ENCODE results near the gene MAN1A1.

The MAN1A1 gene

GRCh38 chr6:119355157-119355556 is 5.6 kb upstream of the MAN1A1 start:
- no peak for DNase-seq (ENCODE audit: low spot score)
- Histone ChIP-seq H4K91ac (ENCODE audit: low read depth, low read length, poor library complexity) (no peak overlapping the region), H2AK5ac (ENCODE audit: low read depth, low read length) (no peak overlapping the region), H2BK12ac (ENCODE audit: low read length) (no peak overlapping the region), H3K79me1 (ENCODE audit: low read depth, low read length) (no peaks in the 10 kb centered on the region), H3K9ac (ENCODE audit: low read depth, low read length, poor library complexity) (no peak overlapping the region), H3K4me3 (ENCODE audit: low read length in 2 of 2) (no peak overlapping the region), H3K4me1 (ENCODE audit: control insufficient read depth in 2 of 2, insufficient read depth in 1 of 2, low read depth in 1 of 2, low read length in 2 of 2) (peaks cover 2 to 9% of the 10 kb centered on the region in 2 donors), H3K18ac (ENCODE audit: low read length) (no peak overlapping the region), H4K8ac (ENCODE audit: low read depth, low read length) (no peak overlapping the region), H2AFZ (ENCODE audit: low read length) (no peak overlapping the region), H3K27me3 (ENCODE audit: control insufficient read depth in 3 of 3, insufficient read depth in 3 of 3, low read depth in 1 of 3, low read length in 3 of 3) (peaks cover 0 to 4% (median 0%) of the 10 kb centered on the region in 3 experiments), H3K9me3 (replicated peaks in 1 of 2; ENCODE audit: control insufficient read depth in 2 of 2, insufficient read depth in 1 of 2, low read depth in 1 of 2, low read length in 2 of 2) (no peaks in the 10 kb centered on the region), H3K23ac (ENCODE audit: low read depth, low read length, poor library complexity) (no peak overlapping the region), H2BK15ac (ENCODE audit: low read length) (no peak overlapping the region), H3K36me3 (replicated peaks in 1 of 2; ENCODE audit: control insufficient read depth in 2 of 2, insufficient read depth in 2 of 2, low read length in 2 of 2) (no peaks in the 10 kb centered on the region), H3K27ac (replicated peaks; ENCODE audit: low read length) (no peak overlapping the region), H2BK120ac (ENCODE audit: low read depth, low read length) (no peak overlapping the region), H3K4me2 (ENCODE audit: insufficient read depth, low read length, poor library complexity, severe bottlenecking) (no peak overlapping the region), H3K4ac (ENCODE audit: low read length) (no peak overlapping the region), H2BK5ac (ENCODE audit: low read length) (no peak overlapping the region), H3K14ac (ENCODE audit: low read length) (no peak overlapping the region)
- no CpG with 5 or more reads among the region's 2 CpGs for WGBS, 2 donors (ENCODE audit: extremely low coverage in 2 of 2, insufficient read length in 2 of 2, insufficient replicate concordance in 1 of 2)

GRCh38 chr6:119353696-119354095 is 4.1 kb upstream of the MAN1A1 start:
- H3K27ac ChIP-seq (replicated peaks; ENCODE audit: low read length), result no peak overlapping the region
- no CpG with 5 or more reads among the region's 4 CpGs for WGBS, 2 donors (ENCODE audit: extremely low coverage in 2 of 2, insufficient read length in 2 of 2, insufficient replicate concordance in 1 of 2)
- DNase-seq (ENCODE audit: low spot score), result no peak

GRCh38 chr6:119352001-119352400 is 2.4 kb upstream of the MAN1A1 start:
- Histone ChIP-seq H4K8ac (ENCODE audit: low read depth, low read length) (no peak overlapping the region), H2BK120ac (ENCODE audit: low read depth, low read length) (no peak overlapping the region), H3K4me3 (ENCODE audit: low read length in 2 of 2) (no peak overlapping the region), H3K36me3 (replicated peaks in 1 of 2; ENCODE audit: control insufficient read depth in 2 of 2, insufficient read depth in 2 of 2, low read length in 2 of 2) (no peaks in the 10 kb centered on the region), H3K4me2 (ENCODE audit: insufficient read depth, low read length, poor library complexity, severe bottlenecking) (no peak overlapping the region), H3K27ac (replicated peaks; ENCODE audit: low read length) (no peak overlapping the region), H3K4ac (ENCODE audit: low read length) (no peak overlapping the region), H3K23ac (ENCODE audit: low read depth, low read length, poor library complexity) (no peak overlapping the region), H4K91ac (ENCODE audit: low read depth, low read length, poor library complexity) (no peak overlapping the region), H2BK5ac (ENCODE audit: low read length) (no peak overlapping the region), H2BK12ac (ENCODE audit: low read length) (no peak overlapping the region), H3K14ac (ENCODE audit: low read length) (no peak overlapping the region), H3K79me1 (ENCODE audit: low read depth, low read length) (no peaks in the 10 kb centered on the region), H3K9me3 (replicated peaks in 1 of 2; ENCODE audit: control insufficient read depth in 2 of 2, insufficient read depth in 1 of 2, low read depth in 1 of 2, low read length in 2 of 2) (no peaks in the 10 kb centered on the region), H2AFZ (ENCODE audit: low read length) (no peak overlapping the region), H3K27me3 (ENCODE audit: control insufficient read depth in 3 of 3, insufficient read depth in 3 of 3, low read depth in 1 of 3, low read length in 3 of 3) (peaks cover 0 to 10% (median 0%) of the 10 kb centered on the region in 3 experiments), H2BK15ac (ENCODE audit: low read length) (no peak overlapping the region), H3K18ac (ENCODE audit: low read length) (no peak overlapping the region), H3K9ac (ENCODE audit: low read depth, low read length, poor library complexity) (no peak overlapping the region), H3K4me1 (ENCODE audit: control insufficient read depth in 2 of 2, insufficient read depth in 1 of 2, low read depth in 1 of 2, low read length in 2 of 2) (peaks cover 7 to 18% of the 10 kb centered on the region in 2 donors), H2AK5ac (ENCODE audit: low read depth, low read length) (no peak overlapping the region)
- DNase-seq (ENCODE audit: low spot score), result no peak
- WGBS, 2 donors (ENCODE audit: extremely low coverage in 2 of 2, insufficient read length in 2 of 2, insufficient replicate concordance in 1 of 2), result no CpG with 5 or more reads among the region's 1 CpG

More at GRCh38 chr6:119353696-119354095, 4.1 kb upstream of the MAN1A1 start:
- peaks cover 0 to 4% (median 0%) of the 10 kb centered on the region in 3 experiments for H3K27me3 ChIP-seq (ENCODE audit: control insufficient read depth in 3 of 3, insufficient read depth in 3 of 3, low read depth in 1 of 3, low read length in 3 of 3)
- no peak overlapping the region for H2AFZ ChIP-seq (ENCODE audit: low read length)
- no peak overlapping the region for H2BK120ac ChIP-seq (ENCODE audit: low read depth, low read length)
- no peaks in the 10 kb centered on the region for H3K36me3 ChIP-seq (replicated peaks in 1 of 2; ENCODE audit: control insufficient read depth in 2 of 2, insufficient read depth in 2 of 2, low read length in 2 of 2)
- no peak overlapping the region for H3K4me3 ChIP-seq (ENCODE audit: low read length in 2 of 2)
- no peaks in the 10 kb centered on the region for H3K79me1 ChIP-seq (ENCODE audit: low read depth, low read length)
- no peak overlapping the region for H2BK12ac ChIP-seq (ENCODE audit: low read length)
- no peak overlapping the region for H4K91ac ChIP-seq (ENCODE audit: low read depth, low read length, poor library complexity)
- H3K4me1 ChIP-seq (ENCODE audit: control insufficient read depth in 2 of 2, insufficient read depth in 1 of 2, low read depth in 1 of 2, low read length in 2 of 2), result peaks cover 2 to 9% of the 10 kb centered on the region in 2 donors
- no peak overlapping the region for H2BK5ac ChIP-seq (ENCODE audit: low read length)
- H3K9ac ChIP-seq (ENCODE audit: low read depth, low read length, poor library complexity), result no peak overlapping the region
- H2BK15ac ChIP-seq (ENCODE audit: low read length), result no peak overlapping the region
- no peak overlapping the region for H3K4me2 ChIP-seq (ENCODE audit: insufficient read depth, low read length, poor library complexity, severe bottlenecking)
- H3K9me3 ChIP-seq (replicated peaks in 1 of 2; ENCODE audit: control insufficient read depth in 2 of 2, insufficient read depth in 1 of 2, low read depth in 1 of 2, low read length in 2 of 2), result no peaks in the 10 kb centered on the region
- H2AK5ac ChIP-seq (ENCODE audit: low read depth, low read length), result no peak overlapping the region
- no peak overlapping the region for H3K14ac ChIP-seq (ENCODE audit: low read length)
- H4K8ac ChIP-seq (ENCODE audit: low read depth, low read length), result no peak overlapping the region
- no peak overlapping the region for H3K23ac ChIP-seq (ENCODE audit: low read depth, low read length, poor library complexity)
- no peak overlapping the region for H3K18ac ChIP-seq (ENCODE audit: low read length)
- no peak overlapping the region for H3K4ac ChIP-seq (ENCODE audit: low read length)

GRCh38 chr6:119350952-119351372 is 1.4 kb upstream of the MAN1A1 start:
- Histone ChIP-seq H3K9ac (ENCODE audit: low read depth, low read length, poor library complexity) (no peak overlapping the region), H3K36me3 (replicated peaks in 1 of 2; ENCODE audit: control insufficient read depth in 2 of 2, insufficient read depth in 2 of 2, low read length in 2 of 2) (no peaks in the 10 kb centered on the region), H3K23ac (ENCODE audit: low read depth, low read length, poor library complexity) (no peak overlapping the region), H2BK5ac (ENCODE audit: low read length) (no peak overlapping the region), H3K27ac (replicated peaks; ENCODE audit: low read length) (no peak overlapping the region), H3K14ac (ENCODE audit: low read length) (no peak overlapping the region), H3K4me2 (ENCODE audit: insufficient read depth, low read length, poor library complexity, severe bottlenecking) (no peak overlapping the region), H3K4me1 (ENCODE audit: control insufficient read depth in 2 of 2, insufficient read depth in 1 of 2, low read depth in 1 of 2, low read length in 2 of 2) (peaks cover 9 to 18% of the 10 kb centered on the region in 2 donors), H3K4ac (ENCODE audit: low read length) (no peak overlapping the region), H2BK15ac (ENCODE audit: low read length) (no peak overlapping the region), H3K18ac (ENCODE audit: low read length) (no peak overlapping the region), H3K9me3 (replicated peaks in 1 of 2; ENCODE audit: control insufficient read depth in 2 of 2, insufficient read depth in 1 of 2, low read depth in 1 of 2, low read length in 2 of 2) (no peaks in the 10 kb centered on the region), H3K27me3 (ENCODE audit: control insufficient read depth in 3 of 3, insufficient read depth in 3 of 3, low read depth in 1 of 3, low read length in 3 of 3) (peaks cover 0 to 10% (median 0%) of the 10 kb centered on the region in 3 experiments), H4K91ac (ENCODE audit: low read depth, low read length, poor library complexity) (no peak overlapping the region), H3K79me1 (ENCODE audit: low read depth, low read length) (no peaks in the 10 kb centered on the region), H3K4me3 (ENCODE audit: low read length in 2 of 2) (peak overlapping the region in 1 of 2 donors; percentile 85), H2AFZ (ENCODE audit: low read length) (no peak overlapping the region), H2AK5ac (ENCODE audit: low read depth, low read length) (no peak overlapping the region), H2BK12ac (ENCODE audit: low read length) (no peak overlapping the region), H4K8ac (ENCODE audit: low read depth, low read length) (no peak overlapping the region), H2BK120ac (ENCODE audit: low read depth, low read length) (no peak overlapping the region)
- no peak for DNase-seq (ENCODE audit: low spot score)
- no CpG with 5 or more reads among the region's 3 CpGs for WGBS, 2 donors (ENCODE audit: extremely low coverage in 2 of 2, insufficient read length in 2 of 2, insufficient replicate concordance in 1 of 2)
